GM19452 (cell line): Measurements from ENCODE around the gene CSNK1G2.
"Not testable (repeated sequence)": the region's sequence is repeated elsewhere in the genome, so short reads cannot be mapped to it uniquely, and the experiment has no call there.

Experiments used
- ATAC-seq: cut with Tn5 transposase; IDR thresholded peaks from one replicate; pipeline ENCODE4 v1.9.1; 2021; ENCODE audit not compliant: unreplicated experiment

CSNK1G2 gene

DNA sequence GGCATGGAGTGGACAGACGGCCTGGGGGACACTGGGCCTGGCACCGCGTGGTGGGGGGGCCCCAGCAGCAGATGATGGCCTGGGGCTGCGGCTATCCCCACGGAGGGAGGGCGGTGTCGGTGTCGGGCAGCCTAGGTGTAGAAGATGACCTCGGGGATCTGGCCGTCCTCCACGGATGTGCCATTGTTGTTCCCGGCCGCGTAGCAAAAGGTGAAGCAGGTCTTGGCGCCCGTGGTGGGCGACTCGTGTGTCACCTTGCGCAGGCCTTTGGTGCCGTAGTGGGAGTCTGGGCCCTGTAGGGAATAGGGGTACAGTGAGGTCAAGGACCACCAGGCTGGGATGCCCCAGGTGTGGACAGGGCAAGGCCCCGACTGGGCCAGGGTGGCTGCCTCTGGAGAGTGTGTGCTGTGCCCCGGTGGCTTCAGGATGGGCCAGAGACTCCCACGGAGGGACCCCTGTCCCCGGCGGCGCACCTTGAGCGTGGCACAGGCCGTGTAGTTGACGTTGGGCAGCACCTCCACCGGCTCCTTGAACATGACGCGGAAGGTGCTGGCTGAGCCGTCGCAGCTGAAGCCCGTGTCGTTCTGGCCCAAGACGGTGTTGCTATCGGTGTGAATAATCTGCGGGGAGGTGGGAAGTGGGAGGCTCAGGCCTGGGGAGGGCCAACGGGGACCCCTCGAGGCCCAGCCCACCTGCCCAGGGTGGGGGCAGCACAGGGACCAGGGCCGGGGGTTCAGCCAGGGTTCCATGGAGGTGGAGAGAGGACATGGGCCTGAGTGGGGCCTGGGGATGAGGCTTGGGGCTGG lies 45.6 kb downstream of the CSNK1G2 start:
- ATAC-seq = no peak

GRCh38 chr19:1987197-1988187 lies 46.5 kb downstream of the CSNK1G2 start:
- no peak for ATAC-seq

GRCh38 chr19:1988464-1988863 lies 47.5 kb downstream of the CSNK1G2 start:
- ATAC-seq = not testable (repeated sequence)

GRCh38 chr19:1989513-1990229 lies 48.7 kb downstream of the CSNK1G2 start:
- ATAC-seq = no peak

GRCh38 chr19:1990230-1991017 lies 49.5 kb downstream of the CSNK1G2 start:
- no peak for ATAC-seq

GRCh38 chr19:1991018-1991913 lies 50.3 kb downstream of the CSNK1G2 start:
- no peak for ATAC-seq

DNA sequence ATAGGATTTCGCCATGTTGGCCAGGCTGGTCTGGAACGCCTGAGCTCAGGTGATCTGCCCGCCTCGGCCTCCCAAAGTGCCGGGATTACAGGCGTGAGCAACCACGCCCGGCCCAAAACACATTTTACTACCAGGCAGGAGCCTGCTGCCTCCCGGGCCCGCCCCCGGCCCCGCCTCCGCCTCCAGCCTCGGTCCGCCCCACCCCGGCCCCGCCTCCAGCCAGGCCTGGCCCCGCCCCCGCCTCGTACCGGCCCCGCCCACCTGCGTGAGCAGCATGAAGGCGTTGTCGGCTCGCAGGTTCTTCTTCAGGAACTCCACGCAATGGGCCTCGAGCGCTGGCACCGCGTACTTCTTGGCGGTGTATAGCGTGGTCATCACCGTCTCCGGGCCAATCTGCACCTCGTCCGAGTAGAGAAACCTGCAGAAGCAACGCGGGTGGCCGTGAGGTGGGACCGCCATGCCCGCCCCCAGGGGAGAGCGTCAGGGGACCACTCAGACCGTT lies 51.8 kb downstream of the CSNK1G2 start:
- no peak for ATAC-seq

GRCh38 chr19:1997353-1998233 lies 56.6 kb downstream of the CSNK1G2 start:
- no peak for ATAC-seq

DNA sequence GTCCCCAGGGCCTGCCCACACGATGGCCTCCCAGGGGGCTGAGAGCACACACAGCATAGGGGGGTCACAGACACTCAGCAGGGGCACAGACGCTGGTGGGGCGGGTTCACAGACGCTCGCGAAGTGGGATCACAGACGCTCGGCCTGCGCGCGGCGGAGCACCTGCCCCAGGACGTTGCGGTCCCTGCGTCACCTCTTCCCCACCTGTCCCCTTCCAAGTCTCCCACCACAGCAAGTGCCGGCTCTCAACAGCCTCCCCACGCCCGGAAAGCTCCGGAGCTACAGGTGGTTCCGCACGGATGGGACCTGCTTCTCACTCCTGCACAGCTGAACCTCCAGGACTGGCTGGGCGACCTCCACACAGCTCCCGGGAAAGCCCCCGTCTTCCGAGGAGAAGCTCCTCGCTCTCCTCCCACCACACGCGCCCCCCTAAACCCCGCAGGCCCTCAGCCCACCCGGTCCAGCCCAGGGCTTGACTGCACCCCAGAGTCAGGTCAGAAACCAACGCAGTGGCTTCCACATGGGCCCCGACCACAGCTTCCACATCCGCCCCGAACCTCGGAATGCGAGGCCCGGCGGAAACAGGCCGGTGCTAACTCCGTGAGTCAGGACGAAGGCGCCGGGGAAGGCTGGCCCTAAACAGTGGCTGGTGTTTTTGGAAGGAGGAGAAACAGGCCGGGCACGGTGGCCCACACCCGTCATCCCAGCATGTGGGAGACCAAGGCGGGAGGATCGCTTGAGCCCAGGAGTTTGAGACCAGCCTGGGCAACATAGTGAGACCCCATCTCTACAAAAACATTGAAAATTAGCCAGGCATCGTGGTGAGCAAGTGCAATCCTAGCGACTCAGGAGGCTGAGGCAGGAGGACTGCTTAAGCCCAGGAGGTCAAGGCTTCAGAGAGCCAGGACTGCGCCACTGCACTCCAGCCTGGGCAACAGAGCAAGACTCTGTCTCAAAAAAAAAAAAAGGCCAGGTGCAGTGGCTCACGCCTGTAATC lies 58.0 kb downstream of the CSNK1G2 start:
- ATAC-seq = no peak

GRCh38 chr19:1999856-2000515 lies 59.0 kb downstream of the CSNK1G2 start:
- no peak for ATAC-seq

- ATAC-seq = no peak
Measured at GRCh38 chr19:2003874-2004273, 62.9 kb downstream of the CSNK1G2 start.

GRCh38 chr19:2010135-2010668 lies 69.2 kb downstream of the CSNK1G2 start:
- no peak for ATAC-seq

DNA sequence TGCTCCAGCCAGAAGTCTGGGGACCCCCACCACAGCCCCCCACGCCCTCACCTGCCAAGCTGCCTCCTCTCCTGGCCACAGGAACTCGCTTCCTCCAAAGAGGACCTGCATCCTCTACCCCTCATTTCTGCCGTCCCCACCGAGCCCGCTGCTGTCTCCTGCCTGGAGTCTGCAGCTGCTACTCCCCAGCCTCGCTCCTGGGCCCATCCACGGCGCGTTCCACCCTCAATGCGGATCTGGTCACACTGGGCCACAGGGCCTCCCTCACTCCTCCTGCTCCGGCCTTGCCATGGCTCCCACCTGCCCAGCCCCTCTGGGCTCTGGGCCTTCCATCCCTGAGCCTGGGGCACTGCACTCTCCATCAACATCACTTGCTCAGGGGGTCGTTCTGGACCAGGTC lies 70.2 kb downstream of the CSNK1G2 start:
- ATAC-seq = no peak

DNA sequence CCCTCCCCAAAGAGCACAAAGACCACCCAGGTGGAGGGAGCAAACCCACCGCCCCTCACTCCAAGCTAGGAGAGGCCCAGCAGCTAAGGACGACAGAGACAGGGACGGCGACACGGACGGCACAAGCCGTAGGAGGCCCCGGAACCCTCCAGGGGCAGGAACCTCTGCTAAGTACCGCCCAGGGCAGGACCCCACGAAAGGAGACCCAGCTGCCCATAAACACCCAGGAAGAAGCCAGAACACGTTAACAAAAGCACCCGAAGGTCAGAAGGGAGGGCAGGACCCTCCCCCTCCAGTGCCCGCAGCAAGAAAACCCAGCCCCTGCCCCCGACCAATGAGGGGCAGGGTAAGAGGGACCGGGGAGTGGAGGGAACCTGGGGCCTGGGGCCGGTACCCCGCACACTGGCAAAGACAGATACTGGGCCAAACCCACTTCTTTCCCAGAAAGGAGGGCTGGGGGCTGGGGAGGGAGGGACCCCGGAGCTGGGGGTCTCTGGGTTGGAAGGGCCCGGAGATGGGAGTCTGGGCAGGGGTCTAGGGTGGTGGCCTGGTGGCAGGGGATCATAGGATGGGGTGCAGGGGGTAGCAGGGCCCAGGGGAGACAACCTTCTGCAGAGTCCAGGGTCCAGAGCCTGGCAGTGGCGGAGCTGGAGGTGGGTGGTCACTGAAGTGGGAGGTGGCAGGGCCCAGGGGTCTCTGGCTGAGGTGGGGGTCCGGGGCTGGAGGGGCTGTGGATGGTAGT lies 72.1 kb downstream of the CSNK1G2 start:
- ATAC-seq = no peak

DNA sequence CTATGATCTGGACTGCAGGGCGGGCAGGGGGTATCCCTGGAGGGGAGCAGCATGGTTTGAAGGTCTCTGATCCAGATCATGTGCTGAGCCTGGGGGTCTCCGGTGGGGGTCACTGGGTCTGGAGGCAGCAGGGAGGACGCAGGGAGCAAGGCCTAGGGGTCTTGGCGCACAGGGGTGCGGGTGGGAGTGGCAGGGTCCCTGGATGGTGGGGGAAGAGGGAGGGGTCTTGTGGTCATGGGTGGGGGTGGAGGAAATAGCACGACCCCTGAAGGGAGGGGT lies 72.7 kb downstream of the CSNK1G2 start:
- no peak for ATAC-seq

DNA sequence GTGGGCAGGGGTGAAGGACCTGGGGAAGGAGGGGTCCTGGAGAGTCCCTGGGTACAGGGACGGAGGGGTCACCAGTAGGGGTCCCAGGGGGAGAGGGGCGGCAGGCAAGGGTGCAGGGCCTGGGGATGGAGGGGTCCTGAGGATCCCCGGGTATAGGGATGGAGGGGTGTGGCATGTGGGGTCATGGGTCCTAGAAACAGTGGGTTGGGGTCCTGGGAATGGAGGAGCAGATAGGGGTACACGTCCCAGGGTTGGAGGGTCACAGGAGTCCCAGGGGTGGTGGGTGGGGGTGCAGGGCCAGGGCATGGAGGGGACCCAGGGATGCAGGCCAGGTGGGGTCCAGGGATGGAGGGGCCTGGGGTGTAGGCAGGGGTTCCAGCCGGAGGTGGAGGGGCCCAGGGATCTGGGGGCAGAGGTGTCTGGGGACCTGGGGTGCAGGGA lies 73.2 kb downstream of the CSNK1G2 start:
- ATAC-seq = no peak
